Brain pericyte (primary cell): ENCODE measurements around the gene COG6.

Experiments used
- DNase-seq: peaks from one replicate; pipeline ENCODE4 v3.0.0-alpha.2; 2012; ENCODE audit warnings: low read depth, low spot score

COG6 gene

DNA sequence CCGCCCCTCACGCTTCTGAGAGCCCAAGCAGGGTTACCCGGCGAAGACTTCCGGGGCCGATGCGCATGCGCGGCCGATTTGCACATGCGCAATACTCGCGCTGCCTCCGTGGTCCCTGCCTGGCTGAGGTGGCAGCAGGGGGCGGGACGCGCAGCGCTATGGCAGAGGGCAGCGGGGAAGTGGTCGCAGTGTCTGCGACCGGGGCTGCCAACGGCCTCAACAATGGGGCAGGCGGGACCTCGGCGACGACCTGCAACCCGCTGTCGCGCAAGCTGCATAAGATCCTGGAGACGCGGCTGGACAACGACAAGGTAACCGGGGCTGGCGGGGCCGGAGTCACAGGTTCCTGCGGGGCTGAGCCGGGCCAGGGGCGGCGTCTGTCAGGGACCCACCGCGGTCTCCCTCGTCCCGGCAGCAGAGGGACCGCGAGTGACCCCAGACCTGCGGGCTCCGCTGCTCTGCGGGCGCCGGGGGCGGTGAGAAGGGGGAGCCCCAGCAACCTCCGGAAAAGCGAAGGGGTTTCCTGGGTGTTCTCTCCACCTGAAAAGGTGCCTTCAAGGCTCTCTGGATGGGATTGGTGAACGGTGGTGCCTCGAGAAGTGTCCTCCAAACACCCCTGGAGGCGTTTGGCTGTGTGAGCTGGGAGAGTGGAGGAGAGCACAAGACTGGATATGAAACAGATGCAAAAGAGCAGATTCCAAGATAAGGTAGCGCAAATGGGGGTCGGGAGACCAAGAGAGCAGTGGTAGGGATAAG is at the start of gene COG6:
TSS of gene COG6 (plus strand) at position 94 of the 756 bp plus-strand sequence. CDS start at position 159, 65 bp downstream.
- DNase-seq = peak; percentile 50

DNA sequence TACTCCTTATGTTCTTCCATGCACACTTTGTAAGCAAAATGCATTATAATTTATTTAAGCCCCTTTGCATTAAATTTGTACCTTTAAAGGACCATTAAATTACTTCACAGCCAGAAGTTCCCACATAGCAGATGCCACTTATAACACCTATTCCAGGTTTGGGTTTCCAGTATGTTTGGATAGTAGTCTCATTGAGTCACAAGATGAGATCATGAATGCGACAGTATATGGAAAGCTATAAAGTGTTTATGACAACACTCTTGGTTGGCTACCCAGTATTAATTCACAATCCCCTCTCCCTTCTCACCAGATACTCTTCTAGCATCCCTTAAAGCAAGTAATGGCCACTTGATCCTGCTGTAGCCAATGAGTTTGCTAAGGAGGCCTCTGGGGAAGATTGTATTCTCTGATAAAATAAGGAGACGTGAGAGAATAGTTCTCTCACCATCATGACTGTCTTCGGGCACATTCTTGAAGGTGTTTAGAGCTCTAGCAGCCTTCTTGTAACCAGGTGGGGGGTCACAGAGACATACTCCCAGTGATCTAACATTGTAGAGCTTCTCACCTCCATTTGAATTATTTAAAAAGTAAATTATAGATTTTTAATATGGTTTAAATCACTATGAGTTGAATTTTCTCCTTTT is 49.7 kb upstream of the COG6 start:
- DNase-seq = no peak

DNA sequence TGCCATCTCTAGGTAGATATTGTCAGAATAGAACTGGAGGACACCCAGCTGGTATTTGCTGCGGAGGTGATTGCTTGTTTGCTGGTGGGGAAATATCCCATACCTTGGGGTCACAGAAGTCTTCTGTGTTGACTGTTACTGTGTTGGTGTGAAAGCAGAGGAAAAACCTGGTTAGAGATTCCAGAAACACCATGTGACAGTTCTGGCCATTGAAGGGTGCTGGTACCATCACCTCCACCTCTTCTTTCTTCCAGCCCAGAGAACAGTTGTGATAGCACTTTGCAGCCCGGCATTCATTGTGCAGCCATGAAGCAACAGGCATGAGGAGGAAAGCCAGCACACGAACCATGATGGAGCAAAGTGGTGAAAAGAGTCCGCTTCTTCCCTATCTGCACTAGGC is 47.6 kb upstream of the COG6 start:
- no peak for DNase-seq

DNA sequence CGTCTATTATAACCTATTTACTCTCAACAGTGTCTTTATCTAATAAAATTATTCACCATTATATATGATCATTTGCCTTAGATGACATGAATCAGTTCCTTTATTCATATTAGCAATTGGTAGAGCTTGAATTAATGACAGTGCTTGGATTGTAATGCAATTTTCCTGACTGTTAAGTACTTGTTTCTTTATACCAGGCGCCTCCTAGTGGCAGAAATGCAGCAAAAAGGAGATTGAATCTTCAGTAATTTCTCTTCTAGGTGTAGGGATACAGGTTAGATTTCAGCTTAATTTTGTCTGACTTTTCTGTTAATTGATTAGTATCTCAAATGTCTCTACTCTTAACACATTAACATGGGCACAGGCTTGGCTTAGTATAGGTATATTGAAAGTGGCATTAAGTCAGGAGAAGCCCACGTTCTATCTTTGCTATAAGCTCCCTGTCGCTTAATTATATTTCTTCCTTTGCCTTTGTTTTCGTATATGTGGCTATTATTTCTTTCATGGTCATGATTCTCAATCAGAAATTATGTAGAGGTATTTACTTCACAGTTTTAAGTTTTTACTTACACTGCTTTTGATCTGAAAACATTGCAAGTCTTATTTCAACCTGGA is 43.3 kb upstream of the COG6 start:
- DNase-seq = no peak

DNA sequence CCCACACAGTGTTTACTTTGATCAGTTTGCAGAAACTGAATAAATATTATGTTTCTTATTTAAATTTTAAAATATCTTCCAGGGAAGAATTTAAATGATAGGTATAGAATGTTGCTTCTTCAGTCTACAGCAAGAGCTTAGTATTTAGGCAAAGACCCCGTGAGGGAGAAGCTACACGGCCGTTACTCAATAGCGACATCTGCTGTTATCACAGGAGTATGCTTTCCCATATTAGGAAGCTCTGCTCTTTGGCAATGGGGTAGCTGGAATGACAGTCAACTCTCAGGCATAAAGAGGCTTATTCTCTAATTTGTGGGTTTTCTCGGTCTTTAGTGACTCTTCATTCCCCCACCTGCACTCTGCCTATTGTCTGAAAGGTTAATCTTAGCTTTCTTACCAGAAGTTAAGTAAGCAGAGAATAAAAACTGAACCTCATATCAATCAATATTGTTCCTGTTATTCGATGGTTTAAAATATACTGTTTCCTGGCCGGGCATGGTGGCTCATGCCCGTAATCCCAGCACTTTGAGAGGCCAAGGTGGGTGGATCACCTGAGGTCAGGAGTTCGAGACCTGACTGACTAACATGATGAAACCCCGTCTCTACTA is 39.3 kb upstream of the COG6 start:
- DNase-seq = no peak

DNA sequence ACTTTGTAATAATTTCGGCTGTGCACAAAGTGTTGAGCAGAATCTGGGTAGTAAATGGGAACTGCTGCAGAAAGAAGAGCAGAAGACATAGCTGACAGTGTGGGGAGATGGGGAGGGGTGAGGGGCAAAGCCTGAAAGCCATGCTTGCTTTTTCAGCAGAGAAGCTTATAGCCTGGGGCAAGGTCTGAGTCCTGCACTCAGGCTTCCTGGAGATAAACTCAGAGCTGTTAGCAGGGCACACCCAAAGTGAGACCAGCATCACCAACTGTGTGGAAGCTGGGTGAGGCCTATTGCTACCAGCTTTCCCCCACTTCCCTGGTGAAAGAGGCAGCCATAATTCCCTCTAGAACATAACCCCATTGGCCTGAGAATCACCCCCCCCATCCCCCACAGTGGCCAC is 36.9 kb upstream of the COG6 start:
- DNase-seq = no peak

DNA sequence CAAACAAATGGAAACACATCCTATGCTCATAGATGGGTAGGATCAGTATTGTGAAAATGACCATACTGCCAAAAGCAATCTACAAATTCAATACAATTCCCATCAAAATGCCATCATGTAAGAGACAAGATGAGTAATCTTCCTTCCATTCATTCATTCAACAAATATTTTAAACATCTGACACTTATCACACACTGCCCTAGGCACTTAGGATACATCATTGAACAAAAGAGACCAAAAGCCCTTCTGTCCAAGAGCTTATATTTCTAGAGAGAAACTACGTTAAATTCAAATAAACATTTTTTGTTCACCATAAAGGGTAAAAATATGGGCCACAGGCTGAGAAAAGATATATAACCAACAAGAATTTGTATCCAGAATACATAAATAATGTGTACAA is 32.0 kb upstream of the COG6 start:
- no peak for DNase-seq

DNA sequence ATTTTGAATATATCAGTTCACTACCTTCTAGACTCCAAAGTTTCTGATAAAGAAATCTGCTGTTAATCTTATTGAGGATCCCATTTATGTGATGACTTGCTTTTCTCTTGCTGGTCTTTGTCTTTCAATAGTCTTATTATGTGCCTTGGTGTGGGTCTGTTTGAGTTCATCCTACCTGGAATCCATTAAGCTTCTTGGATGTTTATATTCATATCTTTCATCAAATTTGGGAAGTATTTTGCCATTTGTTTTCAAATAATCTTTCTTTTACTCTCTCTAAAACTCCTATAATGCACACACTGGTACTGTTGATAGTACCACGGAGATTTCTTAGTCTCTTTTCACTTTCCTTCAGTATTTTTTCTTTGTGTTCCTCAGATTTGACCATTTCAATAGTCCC is 24.2 kb upstream of the COG6 start:
- no peak for DNase-seq

DNA sequence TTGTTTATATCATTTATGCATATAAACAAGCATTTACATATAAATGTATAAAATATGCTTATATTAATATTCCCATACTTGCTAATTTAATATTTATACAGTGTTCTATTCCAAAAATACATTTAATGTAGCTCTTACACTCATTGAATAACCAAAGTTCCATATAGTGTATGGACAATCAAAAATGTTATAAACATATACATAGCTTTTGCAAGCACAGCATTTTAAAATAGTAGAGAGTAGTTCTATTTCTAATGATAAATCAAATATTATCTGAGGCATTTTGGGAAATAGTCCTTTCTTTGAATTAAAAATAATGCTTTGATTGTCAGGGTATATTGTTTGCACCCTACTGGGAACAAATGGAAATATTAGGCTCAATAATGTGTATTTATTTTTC is 22.5 kb upstream of the COG6 start:
- DNase-seq = no peak

DNA sequence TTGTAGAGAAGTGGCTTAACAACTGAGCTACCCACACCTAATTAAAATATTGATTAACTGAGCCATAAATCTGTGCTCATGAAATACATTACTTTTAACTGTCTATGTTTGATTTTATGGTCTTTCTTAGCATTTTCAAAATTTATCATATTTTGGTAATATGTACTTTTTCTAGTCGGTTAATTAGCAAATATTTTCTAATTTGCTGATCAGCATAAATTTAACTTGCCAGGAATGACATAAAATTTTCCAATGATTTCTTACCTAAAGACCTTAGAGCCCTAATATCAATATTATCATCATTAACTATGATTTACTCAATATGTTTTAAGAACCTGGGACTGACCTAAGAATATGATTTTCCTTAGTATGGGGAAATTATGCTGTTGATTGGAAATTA is 19.9 kb upstream of the COG6 start:
- no peak for DNase-seq

DNA sequence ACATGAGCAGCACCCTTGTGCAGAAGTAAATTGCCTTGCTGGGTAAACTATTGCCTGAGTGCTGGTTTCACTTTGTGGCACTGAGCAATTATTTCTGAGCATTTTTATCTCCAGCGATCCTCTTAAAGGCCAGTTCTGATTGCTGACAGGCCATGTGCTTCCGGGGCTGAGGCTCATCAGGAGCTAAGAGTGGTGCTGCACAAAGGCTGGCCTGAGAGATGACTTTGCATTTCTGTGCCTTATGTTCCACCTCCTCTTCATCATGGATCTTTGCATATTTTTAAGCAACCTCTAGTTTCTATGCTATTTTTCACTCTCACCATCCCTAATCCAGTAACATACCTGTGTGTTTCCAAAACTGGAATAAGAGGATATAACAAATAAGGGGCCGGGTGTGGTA is 17.6 kb upstream of the COG6 start:
- DNase-seq = no peak

DNA sequence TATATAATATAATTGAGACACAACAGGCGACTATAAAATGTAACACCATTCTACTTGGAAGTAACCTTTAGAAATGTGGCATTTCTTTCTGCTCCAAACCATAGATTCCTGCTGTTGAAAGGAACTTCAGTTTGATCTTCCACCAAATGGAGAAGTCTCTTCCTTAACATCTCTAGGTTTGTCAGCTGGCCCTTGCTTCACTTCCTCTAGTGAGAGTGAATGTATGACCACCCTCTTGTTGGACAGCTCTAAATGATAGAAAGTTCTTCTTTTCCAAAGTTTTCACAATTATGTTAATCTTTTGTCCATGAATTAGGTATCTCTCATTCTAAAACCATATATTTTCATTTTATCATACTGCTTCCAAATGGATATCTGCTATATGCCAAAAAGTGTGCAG is 13.8 kb upstream of the COG6 start:
- no peak for DNase-seq

DNA sequence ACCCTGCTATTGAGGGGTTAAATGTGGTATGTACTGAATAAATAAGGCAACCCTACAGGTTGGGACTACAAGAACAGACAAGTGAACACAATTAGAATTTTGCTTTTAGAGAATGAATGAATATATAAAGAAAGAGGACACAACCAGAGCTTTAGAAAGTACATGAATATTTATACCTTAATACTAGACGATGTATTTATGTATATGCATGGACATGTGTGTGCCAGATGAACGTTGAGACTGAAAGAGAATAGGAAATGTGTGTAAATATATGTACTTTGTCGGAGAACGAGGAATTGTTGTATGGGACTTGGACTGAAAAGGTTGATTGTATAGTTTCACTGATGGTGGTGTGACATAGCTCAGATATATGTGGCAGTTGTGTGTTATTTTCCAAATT is 9.3 kb upstream of the COG6 start:
- DNase-seq = no peak

DNA sequence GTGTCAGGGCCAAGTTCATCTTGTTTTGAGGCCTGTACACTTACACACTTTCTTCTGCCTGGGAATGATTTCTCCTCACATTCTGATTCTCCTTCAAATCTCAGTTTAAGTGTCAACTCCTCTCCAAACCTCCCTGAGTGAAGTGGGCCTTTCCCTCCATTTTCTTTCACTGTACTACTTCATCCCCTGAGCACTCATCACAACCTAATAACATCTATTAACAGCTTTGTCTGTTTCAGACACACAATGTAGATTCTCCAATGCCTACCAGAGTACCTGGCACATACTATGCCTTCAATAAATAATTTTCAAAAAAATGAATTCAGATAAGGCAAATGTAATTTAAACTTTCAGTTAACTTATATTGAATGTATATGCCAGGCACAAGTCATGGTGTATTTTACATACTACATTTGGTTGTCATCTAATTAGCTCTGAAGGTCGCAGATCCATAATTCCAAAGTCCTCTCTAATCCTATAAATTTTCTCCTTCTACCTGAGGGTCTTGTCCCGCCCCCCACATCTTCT is 357 bp upstream of the COG6 start:
- no peak for DNase-seq

DNA sequence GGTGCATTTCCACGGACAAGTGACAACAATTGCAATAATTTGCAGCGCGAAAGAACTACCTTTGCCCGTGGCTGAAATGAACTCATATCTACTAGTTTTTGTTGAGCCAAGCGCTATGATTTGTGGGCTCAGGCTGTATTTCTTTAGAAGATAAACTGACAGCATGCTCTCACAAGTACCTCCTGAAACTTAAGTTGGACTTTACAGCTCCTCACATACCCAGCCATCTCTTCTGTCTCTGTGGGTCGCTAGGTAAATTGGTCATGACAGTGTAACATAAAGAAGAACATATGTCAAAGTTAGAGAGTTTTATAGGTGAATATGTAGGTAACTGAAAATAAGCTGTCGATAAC is 839 bp downstream of the COG6 start:
- no peak for DNase-seq

DNA sequence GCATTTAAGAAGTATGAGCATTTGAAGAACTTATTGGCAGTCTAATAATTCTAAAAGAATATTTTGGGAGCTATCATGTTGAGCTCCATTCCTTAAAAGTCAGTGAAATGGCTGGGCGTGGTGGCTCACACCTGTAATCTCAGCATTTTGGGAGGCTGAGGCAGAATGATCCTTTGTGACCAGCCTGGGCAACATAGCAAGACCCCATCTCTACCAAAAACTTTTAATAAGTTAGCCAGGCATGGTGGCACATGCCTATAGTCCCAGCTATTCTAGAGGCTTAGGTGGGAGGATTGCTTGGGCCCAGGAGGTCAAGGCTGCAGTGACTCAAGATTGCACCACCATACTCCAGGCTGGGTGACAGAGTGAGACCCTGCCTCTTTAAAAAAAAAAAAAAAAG is 8.0 kb downstream of the COG6 start:
- no peak for DNase-seq

DNA sequence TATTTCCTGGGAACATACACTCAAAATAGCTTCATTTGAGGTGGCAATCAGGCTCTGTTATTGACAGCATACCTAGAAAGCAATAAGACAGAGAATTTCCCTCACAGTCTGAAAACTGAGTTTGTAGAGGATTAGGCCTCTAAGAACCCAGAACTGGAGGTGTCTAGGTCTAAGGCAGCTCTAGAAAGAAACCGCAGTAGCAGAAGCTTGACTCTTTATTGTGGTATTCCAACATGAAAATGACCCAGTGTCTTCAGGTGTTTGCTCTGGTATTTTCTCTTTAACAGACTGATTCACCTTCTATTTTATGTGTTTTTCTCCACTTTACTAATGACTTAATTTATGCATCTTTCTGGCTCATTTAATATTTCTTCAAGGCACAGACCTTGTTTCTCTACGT is 8.5 kb downstream of the COG6 start:
- DNase-seq = no peak

DNA sequence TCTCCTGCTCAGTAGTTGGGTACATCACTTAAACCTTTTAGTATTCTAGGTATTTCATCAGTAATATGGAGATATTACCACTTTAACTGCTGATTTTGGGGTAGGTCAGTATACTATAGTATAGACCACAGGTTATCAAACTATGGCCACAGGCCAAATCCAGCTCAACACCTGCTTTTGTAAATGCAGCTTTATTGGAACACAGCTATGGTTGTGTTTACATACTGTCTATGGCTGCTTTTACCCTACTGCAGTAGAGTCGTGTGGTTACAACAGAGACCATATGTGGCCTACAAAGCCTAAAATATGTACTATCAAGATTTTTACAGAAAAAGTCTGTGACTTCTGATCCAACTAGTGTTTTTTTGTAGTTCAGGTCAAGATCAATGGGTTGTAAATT is 10.3 kb downstream of the COG6 start:
- DNase-seq = no peak

DNA sequence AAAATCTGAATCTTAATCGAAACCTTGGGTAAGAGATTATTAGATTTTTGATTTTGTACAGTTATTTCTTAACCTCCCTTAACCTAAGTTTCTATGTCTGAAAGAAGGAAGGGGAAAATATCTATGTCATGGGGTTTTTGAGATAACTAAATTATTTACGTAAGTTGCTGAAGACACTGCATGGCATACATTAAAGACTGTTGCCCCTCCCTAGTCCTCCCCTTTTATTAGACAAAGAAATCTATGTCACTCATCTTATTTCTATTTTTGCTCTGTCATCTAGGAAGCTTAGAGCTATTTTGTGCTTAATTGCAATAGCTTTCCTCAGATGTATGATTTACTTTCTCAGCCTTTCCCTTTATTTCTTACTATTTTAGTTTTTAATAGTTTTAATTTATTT is 15.0 kb downstream of the COG6 start:
- DNase-seq = no peak

DNA sequence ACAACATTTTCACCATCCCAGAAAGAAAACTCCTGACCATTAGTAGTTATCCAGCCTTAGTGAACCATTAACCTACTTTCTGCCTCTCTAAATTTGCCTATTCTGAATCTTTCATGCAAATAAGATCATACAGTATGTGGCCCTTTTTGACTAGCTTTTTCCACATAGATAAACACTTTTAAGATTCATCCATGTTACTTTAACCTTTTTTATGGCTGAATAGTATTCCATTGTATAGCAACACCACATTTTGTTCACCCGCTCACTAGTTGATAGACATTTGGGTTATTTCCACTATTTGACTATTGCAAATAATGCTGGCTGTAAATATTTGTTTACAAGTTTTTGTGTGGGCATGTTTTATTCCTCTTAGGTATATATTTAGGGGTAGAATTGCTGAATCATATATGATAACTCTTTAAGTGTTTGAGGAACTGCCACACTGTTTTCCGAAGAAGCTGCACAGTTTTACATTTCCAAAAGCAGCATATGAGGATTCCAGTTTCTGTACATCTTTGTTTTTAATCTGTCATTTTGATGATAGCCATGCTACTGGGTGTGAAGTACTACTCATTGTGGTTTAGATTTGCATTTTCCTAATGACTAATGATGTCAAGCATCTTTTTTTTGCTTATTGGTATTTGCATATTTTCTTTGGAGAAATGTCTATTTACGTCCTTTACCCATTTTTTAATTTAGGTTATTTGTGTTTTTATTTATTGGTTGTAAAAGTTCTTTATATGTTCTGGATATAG is 17.1 kb downstream of the COG6 start:
- DNase-seq = no peak

DNA sequence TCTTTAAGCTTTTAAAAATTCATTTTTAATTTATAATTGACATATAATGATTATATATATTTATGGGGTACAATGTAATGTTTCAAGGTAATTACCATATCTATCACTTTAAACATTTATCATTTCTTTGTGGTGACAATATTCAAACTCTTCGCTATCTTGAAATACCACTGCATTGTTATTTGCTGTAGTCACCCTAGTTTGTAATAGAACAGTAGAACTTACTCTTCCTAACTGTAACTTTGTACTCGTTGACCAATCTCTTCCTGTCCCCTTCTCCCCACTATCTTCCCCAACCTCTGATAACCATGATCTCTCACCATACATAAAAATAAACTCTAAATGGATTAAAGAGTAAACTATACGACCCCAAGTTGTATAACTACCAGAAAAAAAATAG is 20.4 kb downstream of the COG6 start:
- DNase-seq = no peak

DNA sequence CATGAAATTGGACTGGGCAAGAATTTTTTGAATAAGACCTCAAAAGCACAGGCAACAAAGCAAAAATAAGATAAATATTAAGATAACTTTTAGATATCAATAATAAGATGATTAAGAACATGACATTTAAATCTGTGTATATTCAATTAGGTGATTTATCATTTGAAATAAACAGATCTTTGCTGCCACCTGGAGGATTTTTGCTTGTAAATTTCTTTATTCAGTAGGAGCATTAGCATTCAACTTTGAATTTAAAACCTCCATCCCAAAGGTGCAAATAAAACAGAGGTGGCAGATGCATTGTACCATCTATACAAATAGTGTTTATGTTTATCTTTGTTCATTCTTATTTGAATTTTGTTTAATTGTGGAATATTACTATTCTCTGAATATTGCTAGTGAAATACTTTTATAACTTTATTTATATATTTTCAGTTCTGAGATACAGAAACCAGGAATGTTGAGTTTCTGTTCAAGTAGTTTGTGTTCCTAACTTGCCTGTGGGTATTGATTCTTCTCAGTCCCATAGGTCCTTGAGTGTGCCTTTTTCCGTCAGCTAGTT is 20.9 kb downstream of the COG6 start:
- DNase-seq = no peak
